DMS79 treated with DMSO at 0.1 percent for 48 hours (cell line): Measurements from ENCODE around the gene EHMT1.
"Not testable (repeated sequence)": the region's sequence is repeated elsewhere in the genome, so short reads cannot be mapped to it uniquely, and the experiment has no call there.

Source experiments
- DNase-seq: peaks from one replicate; lab custom pipeline; 2025; lab: John Stamatoyannopoulos, UW

The EHMT1 gene

GRCh38 chr9:137762414-137763061 lies 143.7 kb downstream of the EHMT1 start:
- no peak for DNase-seq

GRCh38 chr9:137763271-137763955 lies 144.6 kb downstream of the EHMT1 start:
- DNase-seq = peak; percentile 96

GRCh38 chr9:137764171-137764671 lies 145.4 kb downstream of the EHMT1 start:
- DNase-seq = no peak

GRCh38 chr9:137764981-137765380 lies 146.2 kb downstream of the EHMT1 start:
- no peak for DNase-seq

- DNase-seq = no peak
Observed at GRCh38 chr9:137765536-137765935, 146.7 kb downstream of the EHMT1 start.

- no peak for DNase-seq
Observed at GRCh38 chr9:137771580-137771979, 152.8 kb downstream of the EHMT1 start.

- DNase-seq = no peak
Observed at GRCh38 chr9:137772281-137772873, 153.6 kb downstream of the EHMT1 start.

GRCh38 chr9:137774775-137775386 lies 156.1 kb downstream of the EHMT1 start:
- no peak for DNase-seq

- no peak for DNase-seq
Observed at GRCh38 chr9:137776306-137776995, 157.6 kb downstream of the EHMT1 start.

GRCh38 chr9:137777761-137778160 lies 159.0 kb downstream of the EHMT1 start:
- no peak for DNase-seq

GRCh38 chr9:137778336-137778735 lies 159.5 kb downstream of the EHMT1 start:
- DNase-seq = no peak

GRCh38 chr9:137778914-137779313 lies 160.1 kb downstream of the EHMT1 start:
- DNase-seq = no peak

GRCh38 chr9:137780031-137780430 lies 161.2 kb downstream of the EHMT1 start:
- not testable (repeated sequence) for DNase-seq

- DNase-seq = no peak
Observed at GRCh38 chr9:137781906-137782585, 163.2 kb downstream of the EHMT1 start.

GRCh38 chr9:137783521-137783920 lies 164.7 kb downstream of the EHMT1 start:
- no peak for DNase-seq

- no peak for DNase-seq
Observed at GRCh38 chr9:137784046-137784445, 165.2 kb downstream of the EHMT1 start.

- no peak for DNase-seq
Observed at GRCh38 chr9:137784641-137785513, 166.1 kb downstream of the EHMT1 start.

- no peak for DNase-seq
Observed at GRCh38 chr9:137785704-137786161, 166.9 kb downstream of the EHMT1 start.

GRCh38 chr9:137786511-137786920 lies 167.7 kb downstream of the EHMT1 start:
- DNase-seq = no peak

- DNase-seq = no peak
Observed at GRCh38 chr9:137787381-137787780, 168.6 kb downstream of the EHMT1 start.
